CD4-positive, alpha-beta T cell (primary cell): ENCODE measurements around the gene MUC2. TPM values are rescaled to one million over a fixed set of nuclear protein-coding genes. Genes with fewer than 3 reads are reported as not detected.

Source experiments
- ATAC-seq: fragments of 200-7000 bp; cut with Tn5 transposase; one replicate; pipeline ENCODE4 v1.10.0; 2022; ENCODE audit warnings: mild to moderate bottlenecking; ENCODE audit not compliant: poor library complexity
- CTCF ChIA-PET: fragments of 350-600 bp; sonication (Branson Sonifier 250); formaldehyde crosslinking; loops from one replicate; lab custom pipeline; 2021; ENCODE audit warnings: antibody characterized with exemption, inconsistent platforms; lab: Charles Lee
- POLR2A ChIA-PET: fragments of 350-600 bp; sonication (Branson Sonifier 250); formaldehyde crosslinking; loops from one replicate; lab custom pipeline; 2021; ENCODE audit warnings: antibody characterized with exemption, inconsistent platforms; lab: Charles Lee
- DNase-seq, 14 experiments: peaks; one replicate each; pipeline ENCODE4 v3.0.0-alpha.2; 2013 to 2020; ENCODE audit warnings: mixed read lengths in 2 of 14
- H3K27ac ChIP-seq, 2 donors: one replicate each; pipeline versions ENCODE4 v1.5.1 to v1.7.0; 2013; ENCODE audit warnings: low read length in 2 of 2, low read depth in 1 of 2, mild to moderate bottlenecking in 1 of 2
- H3K27me3 ChIP-seq, 2 experiments: 1 replicate in 1 of 2; 2 replicates in 1 of 2; pipeline versions ENCODE4 v1.6.1 to v1.7.0; 2013; ENCODE audit warnings: low read length in 2 of 2, control low read depth in 1 of 2, mild to moderate bottlenecking in 1 of 2, moderate library complexity in 1 of 2; ENCODE audit not compliant: insufficient read depth in 2 of 2, control insufficient read depth in 1 of 2
- H3K36me3 ChIP-seq: one replicate; pipeline ENCODE4 v1.6.1; 2013; ENCODE audit warnings: low read length, control low read depth; ENCODE audit not compliant: insufficient read depth
- H3K4me1 ChIP-seq: one replicate; pipeline ENCODE4 v1.6.1; 2013; ENCODE audit warnings: low read length, control low read depth; ENCODE audit not compliant: insufficient read depth
- H3K4me3 ChIP-seq: one replicate; pipeline ENCODE4 v1.5.1; 2013; ENCODE audit warnings: mild to moderate bottlenecking, low read length, moderate library complexity
- H3K9me3 ChIP-seq, 2 experiments: 1 replicate in 1 of 2; 2 replicates in 1 of 2; pipeline versions ENCODE4 v1.6.1 to v1.7.0; 2013; ENCODE audit warnings: low read length in 2 of 2, mild to moderate bottlenecking in 2 of 2, control low read depth in 1 of 2, moderate library complexity in 1 of 2; ENCODE audit not compliant: control insufficient read depth in 1 of 2, insufficient read depth in 1 of 2
- H3K27ac Mint-ChIP-seq: one replicate; pipeline ENCODE4 v1.8.0; 2020; ENCODE audit warnings: mixed read lengths
- H3K27me3 Mint-ChIP-seq: one replicate; pipeline ENCODE4 v1.8.0; 2021; ENCODE audit warnings: mixed read lengths
- H3K36me3 Mint-ChIP-seq: one replicate; pipeline ENCODE4 v1.8.0; 2021; ENCODE audit warnings: low read depth, mixed read lengths
- H3K4me1 Mint-ChIP-seq: one replicate; pipeline ENCODE4 v1.8.0; 2021; ENCODE audit warnings: low read depth, mixed read lengths
- H3K4me3 Mint-ChIP-seq: one replicate; pipeline ENCODE4 v1.8.0; 2020; ENCODE audit warnings: mild to moderate bottlenecking, mixed read lengths
- H3K9me3 Mint-ChIP-seq: one replicate; pipeline ENCODE4 v1.8.0; 2020; ENCODE audit warnings: mixed read lengths
- intact Hi-C, 2 experiments: fragments of 100-400 bp; cut with DNase I in 1 of 2; cut with micrococcal nuclease in 1 of 2; formaldehyde crosslinking; loops; one replicate each; pipeline versions ENCODE4 v1.15.1 to v1.9.0; 2023 to 2025; cut with DNase I, micrococcal nuclease
- total RNA-seq, 174 experiments: library from RNA in 2 of 174; stranded (reverse) in 2 of 174; gene quantifications; one replicate each; pipeline ENCODE4 v1.2.3 and lab custom pipeline; 2021 to 2026
- TF ChIP-seq, protein P1 (sequence below): fragments of 200-600 bp; IDR thresholded peaks from one replicate; pipeline ENCODE4 v1.8.0; 2022; ENCODE audit warnings: antibody characterized with exemption, mild to moderate bottlenecking

The MUC2 gene
- total RNA-seq, 2 experiments from 2014 or later: not detected

DNA sequence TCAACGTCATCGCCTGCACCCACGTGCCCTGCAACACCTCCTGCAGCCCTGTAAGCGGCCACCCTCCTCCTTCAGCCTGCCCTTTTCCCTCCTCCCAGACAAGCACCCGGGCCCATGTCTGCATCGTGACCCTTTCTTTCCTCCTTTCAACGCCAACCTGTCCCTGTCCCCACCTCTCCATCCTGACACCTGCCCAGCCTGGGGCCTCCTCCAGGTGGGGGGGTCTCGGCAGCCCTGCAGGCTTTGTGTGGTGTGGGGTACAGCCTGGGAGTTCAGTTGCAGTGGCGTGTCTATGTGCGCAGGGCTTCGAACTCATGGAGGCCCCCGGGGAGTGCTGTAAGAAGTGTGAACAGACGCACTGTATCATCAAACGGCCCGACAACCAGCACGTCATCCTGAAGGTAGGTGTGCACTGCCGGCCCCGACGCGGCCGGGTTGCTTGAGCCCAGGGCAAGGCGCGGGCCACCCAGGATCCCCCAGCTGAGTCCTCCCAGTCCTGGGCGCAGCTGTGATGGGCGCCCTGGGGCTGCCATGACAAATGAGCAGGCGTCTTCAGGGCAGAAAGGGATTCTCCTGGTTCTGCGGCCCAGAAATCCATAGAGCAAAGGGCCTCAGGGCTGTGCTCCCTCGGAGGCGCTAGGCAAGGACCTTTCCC lies 33.7 kb downstream of the MUC2 start:
- no peaks in the 10 kb centered on the region for H3K4me1 ChIP-seq
- CTCF ChIA-PET: no interaction called here
- no peaks in the 10 kb centered on the region for H3K36me3 ChIP-seq
- Mint-ChIP-seq H3K9me3 (no peaks in the 10 kb centered on the region), H3K4me3 (no peak overlapping the region), H3K36me3 (no peaks in the 10 kb centered on the region), H3K4me1 (no peaks in the 10 kb centered on the region), H3K27me3 (no peaks in the 10 kb centered on the region), H3K27ac (no peak overlapping the region)
- H3K27ac ChIP-seq: no peak overlapping the region
- POLR2A ChIA-PET: no interaction called here
- no peaks in the 10 kb centered on the region for H3K27me3 ChIP-seq
- ATAC-seq: no peak
- intact Hi-C loops: no loop called here
- H3K4me3 ChIP-seq: no peak overlapping the region
- no peak for DNase-seq
- TF ChIP-seq, protein P1, sequence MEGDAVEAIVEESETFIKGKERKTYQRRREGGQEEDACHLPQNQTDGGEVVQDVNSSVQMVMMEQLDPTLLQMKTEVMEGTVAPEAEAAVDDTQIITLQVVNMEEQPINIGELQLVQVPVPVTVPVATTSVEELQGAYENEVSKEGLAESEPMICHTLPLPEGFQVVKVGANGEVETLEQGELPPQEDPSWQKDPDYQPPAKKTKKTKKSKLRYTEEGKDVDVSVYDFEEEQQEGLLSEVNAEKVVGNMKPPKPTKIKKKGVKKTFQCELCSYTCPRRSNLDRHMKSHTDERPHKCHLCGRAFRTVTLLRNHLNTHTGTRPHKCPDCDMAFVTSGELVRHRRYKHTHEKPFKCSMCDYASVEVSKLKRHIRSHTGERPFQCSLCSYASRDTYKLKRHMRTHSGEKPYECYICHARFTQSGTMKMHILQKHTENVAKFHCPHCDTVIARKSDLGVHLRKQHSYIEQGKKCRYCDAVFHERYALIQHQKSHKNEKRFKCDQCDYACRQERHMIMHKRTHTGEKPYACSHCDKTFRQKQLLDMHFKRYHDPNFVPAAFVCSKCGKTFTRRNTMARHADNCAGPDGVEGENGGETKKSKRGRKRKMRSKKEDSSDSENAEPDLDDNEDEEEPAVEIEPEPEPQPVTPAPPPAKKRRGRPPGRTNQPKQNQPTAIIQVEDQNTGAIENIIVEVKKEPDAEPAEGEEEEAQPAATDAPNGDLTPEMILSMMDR: no peak
- H3K9me3 ChIP-seq: peaks cover 0 to 13% of the 10 kb centered on the region in 2 experiments

DNA sequence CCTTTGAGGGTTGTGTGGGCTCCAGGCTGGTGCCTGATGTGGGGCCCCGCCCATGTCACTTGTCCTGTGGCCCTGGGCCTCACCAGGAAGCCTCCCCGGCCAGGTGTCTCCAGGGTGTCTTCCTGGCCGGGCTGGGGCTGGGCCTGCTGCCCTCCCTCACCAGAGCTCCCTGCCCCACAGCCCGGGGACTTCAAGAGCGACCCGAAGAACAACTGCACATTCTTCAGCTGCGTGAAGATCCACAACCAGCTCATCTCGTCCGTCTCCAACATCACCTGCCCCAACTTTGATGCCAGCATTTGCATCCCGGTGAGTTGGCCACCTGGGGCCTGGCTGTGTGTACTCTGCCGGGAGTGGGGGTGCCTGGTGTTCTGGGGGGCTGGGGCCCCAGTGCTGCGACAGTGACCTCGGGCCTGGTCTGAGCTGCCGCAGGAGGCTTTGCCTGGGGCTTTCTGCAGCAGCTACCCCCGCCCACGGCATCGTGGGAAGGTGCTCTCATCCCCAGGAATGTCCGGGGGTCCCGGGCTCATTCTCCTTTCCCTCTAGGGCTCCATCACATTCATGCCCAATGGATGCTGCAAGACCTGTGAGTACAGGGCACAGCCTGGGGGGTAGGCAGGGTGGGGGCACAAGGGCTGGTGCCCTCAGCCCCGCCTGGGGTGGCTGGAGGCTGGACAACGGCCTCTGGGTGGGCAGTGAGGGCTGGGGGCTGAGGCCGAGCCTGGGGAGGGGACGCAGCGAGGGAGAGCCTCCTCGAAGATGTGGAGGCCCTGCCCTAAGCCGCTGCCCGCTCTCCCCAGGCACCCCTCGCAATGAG lies 34.6 kb downstream of the MUC2 start:
- CTCF ChIA-PET: no interaction called here
- DNase-seq: no peak
- peaks cover 0 to 13% of the 10 kb centered on the region in 2 experiments for H3K9me3 ChIP-seq
- POLR2A ChIA-PET: no interaction called here
- Mint-ChIP-seq H3K27me3 (no peaks in the 10 kb centered on the region), H3K4me3 (no peak overlapping the region), H3K9me3 (no peaks in the 10 kb centered on the region), H3K27ac (no peak overlapping the region), H3K36me3 (no peaks in the 10 kb centered on the region), H3K4me1 (no peaks in the 10 kb centered on the region)
- no peaks in the 10 kb centered on the region for H3K36me3 ChIP-seq
- TF ChIP-seq, protein P1: no peak
- no peaks in the 10 kb centered on the region for H3K27me3 ChIP-seq
- no peak overlapping the region for H3K27ac ChIP-seq
- H3K4me1 ChIP-seq: no peaks in the 10 kb centered on the region
- intact Hi-C loops: no loop called here
- no peak overlapping the region for H3K4me3 ChIP-seq
- ATAC-seq: no peak

DNA sequence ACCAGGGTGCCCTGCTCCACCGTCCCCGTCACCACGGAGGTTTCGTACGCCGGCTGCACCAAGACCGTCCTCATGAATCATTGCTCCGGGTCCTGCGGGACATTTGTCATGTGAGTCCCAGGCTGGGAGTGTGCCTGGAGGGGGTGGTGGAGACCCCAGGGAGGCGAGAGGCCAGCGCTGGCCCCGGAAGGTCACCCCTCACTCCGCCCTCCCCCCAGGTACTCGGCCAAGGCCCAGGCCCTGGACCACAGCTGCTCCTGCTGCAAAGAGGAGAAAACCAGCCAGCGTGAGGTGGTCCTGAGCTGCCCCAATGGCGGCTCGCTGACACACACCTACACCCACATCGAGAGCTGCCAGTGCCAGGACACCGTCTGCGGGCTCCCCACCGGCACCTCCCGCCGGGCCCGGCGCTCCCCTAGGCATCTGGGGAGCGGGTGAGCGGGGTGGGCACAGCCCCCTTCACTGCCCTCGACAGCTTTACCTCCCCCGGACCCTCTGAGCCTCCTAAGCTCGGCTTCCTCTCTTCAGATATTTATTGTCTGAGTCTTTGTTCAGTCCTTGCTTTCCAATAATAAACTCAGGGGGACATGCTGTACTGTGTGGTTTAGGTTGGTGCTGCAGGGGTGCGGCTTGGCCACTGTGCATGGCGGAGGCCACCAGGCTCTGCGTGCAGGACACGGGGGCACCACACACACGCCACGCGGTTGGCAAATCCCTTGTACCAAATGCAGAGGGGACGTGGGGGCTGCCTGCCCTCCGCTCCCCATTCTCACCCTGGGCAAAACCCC lies 35.4 kb downstream of the MUC2 start:
- TF ChIP-seq, protein P1: no peak
- CTCF ChIA-PET: no interaction called here
- Histone ChIP-seq H3K27ac (no peak overlapping the region), H3K4me1 (no peaks in the 10 kb centered on the region), H3K27me3 (no peaks in the 10 kb centered on the region), H3K36me3 (no peaks in the 10 kb centered on the region), H3K4me3 (no peak overlapping the region), H3K9me3 (peaks cover 0 to 8% of the 10 kb centered on the region in 2 experiments)
- intact Hi-C loops: no loop called here
- no peaks in the 10 kb centered on the region for H3K4me1 Mint-ChIP-seq
- no peaks in the 10 kb centered on the region for H3K9me3 Mint-ChIP-seq
- POLR2A ChIA-PET: no interaction called here
- no peak for DNase-seq
- H3K36me3 Mint-ChIP-seq: no peaks in the 10 kb centered on the region
- no peaks in the 10 kb centered on the region for H3K27me3 Mint-ChIP-seq
- no peak for ATAC-seq
- no peak overlapping the region for H3K4me3 Mint-ChIP-seq
- no peak overlapping the region for H3K27ac Mint-ChIP-seq
